Body of pancreas (tissue), 4 donors: ENCODE results near the gene SHH.

Experiments used
- POLR2A ChIP-seq, 3 donors: fragments of 450-650 bp; IDR thresholded peaks; one replicate each; pipeline ENCODE4 v1.6.1; 2016; ENCODE audit warnings: antibody characterized with exemption in 3 of 3, mild to moderate bottlenecking in 2 of 3
- TF ChIP-seq, protein P1 (sequence below), 7 experiments: fragments of 450-650 bp in 4 of 7; fragments of 200-600 bp in 3 of 7; sonication (generic) in 3 of 7; IDR thresholded peaks; one replicate each; pipeline ENCODE4 v1.5.1; 2016 to 2019; ENCODE audit warnings: antibody characterized with exemption in 7 of 7

DNA sequence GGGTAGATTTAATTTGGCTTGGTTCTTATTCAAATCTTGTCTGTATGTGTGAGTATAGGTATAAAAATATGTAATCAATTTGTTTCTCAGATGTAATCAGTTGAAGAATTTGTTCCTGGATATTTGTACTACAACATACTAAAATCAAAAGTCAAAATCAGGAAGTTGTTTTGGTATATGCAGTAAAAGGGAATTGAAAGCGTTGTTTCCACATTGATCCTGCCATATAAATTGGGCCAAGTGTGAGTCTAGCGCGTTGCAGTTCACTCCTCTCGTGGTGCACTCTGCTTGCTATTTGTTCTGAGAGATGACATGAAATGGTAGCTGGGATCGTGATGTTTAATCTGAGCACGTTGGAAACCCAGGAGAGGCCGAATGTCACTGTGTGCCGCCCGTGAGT, 55.9 kb downstream of the SHH start:
- TF ChIP-seq, protein P1, sequence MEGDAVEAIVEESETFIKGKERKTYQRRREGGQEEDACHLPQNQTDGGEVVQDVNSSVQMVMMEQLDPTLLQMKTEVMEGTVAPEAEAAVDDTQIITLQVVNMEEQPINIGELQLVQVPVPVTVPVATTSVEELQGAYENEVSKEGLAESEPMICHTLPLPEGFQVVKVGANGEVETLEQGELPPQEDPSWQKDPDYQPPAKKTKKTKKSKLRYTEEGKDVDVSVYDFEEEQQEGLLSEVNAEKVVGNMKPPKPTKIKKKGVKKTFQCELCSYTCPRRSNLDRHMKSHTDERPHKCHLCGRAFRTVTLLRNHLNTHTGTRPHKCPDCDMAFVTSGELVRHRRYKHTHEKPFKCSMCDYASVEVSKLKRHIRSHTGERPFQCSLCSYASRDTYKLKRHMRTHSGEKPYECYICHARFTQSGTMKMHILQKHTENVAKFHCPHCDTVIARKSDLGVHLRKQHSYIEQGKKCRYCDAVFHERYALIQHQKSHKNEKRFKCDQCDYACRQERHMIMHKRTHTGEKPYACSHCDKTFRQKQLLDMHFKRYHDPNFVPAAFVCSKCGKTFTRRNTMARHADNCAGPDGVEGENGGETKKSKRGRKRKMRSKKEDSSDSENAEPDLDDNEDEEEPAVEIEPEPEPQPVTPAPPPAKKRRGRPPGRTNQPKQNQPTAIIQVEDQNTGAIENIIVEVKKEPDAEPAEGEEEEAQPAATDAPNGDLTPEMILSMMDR (IDR thresholded peaks at IDR 0.05) = no peak
- TF ChIP-seq POLR2A (IDR thresholded peaks at IDR 0.05) = no peak
